SIG-M5 treated with dmso at 0.1 percent for 504 hours (cell line): ENCODE results near the gene POLK.
"Not testable (repeated sequence)": the region's sequence is repeated elsewhere in the genome, so short reads cannot be mapped to it uniquely, and the experiment has no call there.

ENCODE experiments used
- DNase-seq: peaks from one replicate; lab custom pipeline; 2025; ENCODE audit not compliant: unreplicated experiment; lab: John Stamatoyannopoulos, UW

Gene POLK

DNA sequence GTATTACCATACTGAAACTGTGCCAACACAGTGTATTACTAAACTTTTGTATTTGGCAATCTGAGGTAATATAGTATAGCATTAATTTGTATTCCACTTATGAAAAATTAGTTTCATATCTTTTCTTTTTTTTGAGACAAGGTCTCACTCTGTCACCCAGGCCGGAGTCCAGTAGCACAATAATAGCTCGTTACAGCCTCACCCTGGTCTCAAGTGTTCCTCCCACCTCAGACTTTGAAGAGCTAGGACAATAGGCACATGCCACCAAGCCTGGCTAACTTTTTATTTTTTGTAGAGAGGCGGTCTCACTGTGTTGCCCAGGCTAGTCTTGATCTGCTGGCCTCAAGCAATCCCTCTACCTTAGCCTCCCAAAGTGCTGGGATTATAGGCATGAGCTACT is 36.1 kb downstream of the POLK start:
- DNase-seq = no peak

DNA sequence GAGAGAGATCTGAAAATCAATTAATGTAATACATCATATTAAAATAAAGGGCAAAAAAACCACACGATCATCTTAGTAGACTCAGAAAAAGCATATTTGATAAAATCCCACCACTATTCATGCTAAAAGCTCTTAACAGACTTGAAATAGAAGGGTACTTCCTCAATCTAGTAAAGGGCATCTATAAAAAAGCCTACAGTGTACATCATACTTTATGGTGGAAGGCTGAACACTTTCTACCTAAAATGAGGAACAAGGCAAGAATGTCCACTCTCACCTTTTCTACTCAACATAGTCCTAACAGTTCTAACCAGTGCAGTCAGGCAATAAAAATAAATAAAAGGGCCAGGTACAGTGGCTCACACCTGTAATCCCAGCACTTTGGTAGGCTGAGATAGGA is 38.9 kb downstream of the POLK start:
- DNase-seq = no peak

DNA sequence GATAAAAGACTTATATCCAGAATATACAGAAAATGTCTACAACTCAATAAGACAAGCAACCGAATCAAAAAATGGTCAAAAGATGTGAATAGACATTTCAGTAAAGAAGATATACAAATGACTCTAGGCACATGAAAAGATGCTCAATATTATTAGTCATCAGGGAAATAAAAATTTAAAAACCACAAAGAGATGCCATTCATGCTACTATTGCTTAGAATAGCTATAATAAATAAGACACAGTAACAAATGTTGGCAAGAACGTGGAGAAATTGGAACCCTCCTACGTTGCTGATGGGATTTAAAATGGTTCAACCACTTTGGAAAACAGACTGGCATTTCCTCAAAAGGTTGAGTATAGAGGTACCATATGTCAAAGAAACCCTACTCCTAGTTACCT is 39.8 kb downstream of the POLK start:
- no peak for DNase-seq

DNA sequence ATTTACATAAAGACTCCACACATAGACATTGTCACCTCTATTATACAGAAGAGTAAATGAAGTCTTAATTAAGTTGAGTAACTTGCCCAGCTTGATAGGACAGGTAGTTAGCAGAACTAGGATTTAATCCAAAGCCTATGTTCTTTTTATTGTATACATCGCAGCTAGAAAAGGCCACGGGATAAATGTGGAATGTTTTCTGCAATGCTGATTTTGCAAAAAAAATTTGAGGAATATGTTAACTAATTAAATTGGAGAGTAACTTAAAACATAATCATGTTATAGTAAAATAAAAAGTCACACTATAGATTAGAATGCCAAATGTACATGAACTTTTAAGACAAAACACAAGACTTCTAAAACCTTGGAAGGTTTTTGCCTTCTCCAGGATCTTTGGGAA is 41.1 kb downstream of the POLK start:
- DNase-seq = no peak

DNA sequence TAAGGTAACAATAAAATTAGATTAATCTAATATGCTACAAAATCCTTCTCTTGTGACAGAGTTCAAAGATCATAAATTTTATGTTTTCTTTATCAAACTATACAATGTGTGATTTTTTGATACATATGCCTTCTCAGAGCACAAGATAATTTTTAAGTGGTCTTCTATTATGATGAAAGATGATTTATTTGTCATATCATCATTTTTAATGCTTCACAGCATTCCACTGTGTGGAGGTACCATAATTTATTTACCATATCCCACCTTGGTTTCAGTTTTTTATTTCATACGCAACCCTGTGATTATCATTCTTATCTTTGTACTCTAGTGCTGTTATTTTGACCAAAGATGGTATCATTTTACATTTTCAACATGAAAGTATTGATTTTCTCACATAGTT is 41.7 kb downstream of the POLK start:
- no peak for DNase-seq

DNA sequence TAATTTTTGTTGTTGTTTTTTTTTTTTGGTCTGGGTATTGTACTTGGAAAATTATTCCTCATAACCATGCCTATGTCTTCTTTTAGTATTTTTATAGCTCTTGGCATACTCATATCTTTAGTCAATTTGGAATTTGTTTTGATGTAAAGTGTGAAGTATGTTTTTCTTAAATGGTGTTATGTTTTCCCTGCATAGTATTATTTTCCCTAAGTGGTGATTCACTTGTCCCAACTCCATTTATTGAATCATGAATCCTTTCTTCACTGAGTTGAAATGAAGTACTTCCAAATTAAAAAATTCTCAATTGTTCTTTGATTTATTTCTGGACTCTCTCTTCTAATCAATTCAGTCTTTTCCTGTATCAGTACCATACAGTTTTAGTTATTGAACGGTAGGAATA is 46.5 kb downstream of the POLK start:
- DNase-seq = no peak

DNA sequence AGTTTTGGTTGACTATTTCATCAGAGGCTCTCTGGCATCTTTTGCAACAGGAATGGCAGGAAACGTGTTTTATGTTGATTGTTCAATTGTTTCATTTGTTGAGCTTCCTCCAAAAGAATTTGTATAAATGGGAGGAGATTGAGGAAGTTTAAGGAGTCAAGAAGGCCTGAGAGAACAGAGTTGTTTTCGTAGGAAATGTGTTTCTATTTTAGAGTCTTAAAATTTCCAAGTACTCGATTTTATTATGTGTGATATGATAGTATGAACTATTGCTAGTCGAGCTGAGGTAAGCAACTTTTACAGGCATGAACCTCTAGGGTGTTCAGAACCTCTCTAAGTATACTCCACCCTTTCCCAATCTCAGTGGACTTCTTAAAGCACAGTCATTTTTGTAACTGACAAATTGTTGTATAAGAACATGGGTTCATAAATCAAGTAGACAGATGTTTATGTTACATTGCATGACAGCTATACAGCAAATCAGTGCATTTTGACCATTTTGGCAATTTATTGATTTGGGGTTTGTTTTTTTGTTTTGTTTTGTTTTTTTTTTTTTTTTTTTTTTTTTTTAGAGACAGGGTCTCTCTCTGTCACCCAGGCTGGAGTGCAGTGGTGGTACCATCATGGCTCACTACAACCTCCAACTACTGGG is 47.4 kb downstream of the POLK start:
- peak; percentile 63 for DNase-seq

DNA sequence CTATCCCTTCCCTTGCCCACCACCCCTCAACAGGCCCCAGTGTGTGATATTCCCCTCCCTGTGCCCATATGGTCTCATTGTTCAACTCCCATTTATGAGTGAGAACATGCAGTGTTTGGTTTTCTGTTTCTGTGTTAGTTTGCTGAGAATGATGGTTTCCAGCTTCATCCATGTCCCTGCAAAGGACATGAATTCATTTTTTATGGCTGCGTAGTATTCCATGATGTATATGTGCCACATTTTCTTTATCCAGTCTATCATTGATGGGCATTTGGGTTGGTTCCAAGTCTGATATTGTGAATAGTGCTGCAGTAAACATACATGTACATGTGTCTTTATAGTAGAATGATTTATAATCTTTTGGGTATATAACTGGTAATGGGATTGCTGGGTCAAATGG is 49.0 kb downstream of the POLK start:
- not testable (repeated sequence) for DNase-seq

DNA sequence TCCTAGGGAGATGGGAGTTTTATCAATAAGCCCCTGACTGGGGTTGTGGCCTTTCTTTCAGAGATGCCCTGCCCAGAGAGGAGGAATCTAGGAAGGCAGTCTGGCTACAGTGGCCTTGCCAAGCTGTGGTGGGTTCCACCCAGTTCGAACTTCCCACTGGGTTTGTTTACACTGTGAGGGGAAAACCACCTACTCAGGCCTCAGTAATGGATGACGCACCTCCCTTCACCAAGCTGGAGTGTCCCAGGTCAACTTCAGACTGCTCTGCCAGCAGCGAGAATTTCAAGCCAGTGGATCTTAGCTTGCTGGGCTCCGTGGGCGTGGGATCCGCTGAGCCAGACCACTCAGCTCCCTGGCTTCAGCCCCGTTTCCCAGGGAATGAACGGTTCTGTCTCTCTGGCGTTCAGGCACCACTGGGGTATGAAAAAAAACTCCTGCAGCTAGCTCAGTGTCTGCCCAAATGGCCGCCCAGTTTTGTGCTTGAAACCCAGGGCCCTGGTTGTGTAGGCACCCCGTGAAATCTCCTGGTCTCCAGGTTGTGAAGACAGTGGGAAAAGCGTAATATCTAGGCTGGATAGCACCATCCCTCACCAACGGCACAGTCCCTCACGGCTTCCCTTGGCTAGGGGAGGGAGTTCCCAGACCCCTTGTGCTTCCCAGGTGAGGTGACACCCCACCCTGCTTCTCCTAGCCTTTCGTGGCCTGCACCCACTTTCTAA is 54.5 kb downstream of the POLK start:
- not testable (repeated sequence) for DNase-seq

DNA sequence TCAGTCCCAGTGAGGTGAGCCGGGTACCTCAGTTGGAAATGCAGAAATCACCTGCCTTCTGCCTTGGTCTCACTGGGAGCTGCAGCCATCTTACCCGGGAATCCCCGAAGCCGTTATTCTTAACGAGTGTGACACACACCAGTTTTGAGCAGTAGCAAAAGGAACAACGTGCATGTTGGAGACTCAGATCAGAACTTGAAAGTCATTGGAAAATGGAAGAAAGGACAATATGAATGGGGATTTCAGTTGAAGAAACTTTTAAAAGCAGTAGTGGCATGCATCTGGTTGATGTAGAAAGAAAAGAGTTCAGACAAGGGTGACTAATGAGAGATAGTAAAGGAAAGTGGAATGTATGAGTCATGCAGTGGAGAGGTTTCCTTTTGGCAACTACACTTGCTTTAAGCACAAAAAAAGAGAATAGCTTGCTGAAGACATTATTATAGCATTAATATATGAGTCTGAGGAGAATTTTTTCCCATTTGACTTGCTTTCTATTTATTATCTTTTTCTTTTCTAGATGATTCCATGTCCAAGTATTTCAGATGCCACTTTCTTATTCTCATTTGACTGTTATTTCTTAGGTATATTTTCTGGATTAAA is 55.1 kb downstream of the POLK start:
- DNase-seq = peak; percentile 94

DNA sequence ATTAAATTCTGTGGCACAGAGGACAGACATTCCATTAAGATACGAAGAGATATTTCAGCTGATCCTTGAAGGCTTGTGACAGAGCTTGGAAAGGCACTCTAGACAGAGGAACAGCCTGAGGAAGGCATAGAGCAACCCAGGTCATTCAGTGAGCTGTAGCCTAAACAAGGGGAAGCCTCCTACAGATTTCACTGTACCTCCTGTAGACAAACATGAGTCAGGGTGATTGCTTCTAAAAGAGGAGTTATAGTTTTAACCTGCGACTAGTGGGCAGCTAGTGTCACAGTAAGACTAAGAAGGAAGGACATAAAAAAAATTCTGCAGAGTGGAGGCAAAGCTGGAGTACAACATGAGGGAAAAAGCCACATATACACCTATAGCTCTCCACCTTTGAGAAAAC is 56.0 kb downstream of the POLK start:
- DNase-seq = peak; percentile 31

DNA sequence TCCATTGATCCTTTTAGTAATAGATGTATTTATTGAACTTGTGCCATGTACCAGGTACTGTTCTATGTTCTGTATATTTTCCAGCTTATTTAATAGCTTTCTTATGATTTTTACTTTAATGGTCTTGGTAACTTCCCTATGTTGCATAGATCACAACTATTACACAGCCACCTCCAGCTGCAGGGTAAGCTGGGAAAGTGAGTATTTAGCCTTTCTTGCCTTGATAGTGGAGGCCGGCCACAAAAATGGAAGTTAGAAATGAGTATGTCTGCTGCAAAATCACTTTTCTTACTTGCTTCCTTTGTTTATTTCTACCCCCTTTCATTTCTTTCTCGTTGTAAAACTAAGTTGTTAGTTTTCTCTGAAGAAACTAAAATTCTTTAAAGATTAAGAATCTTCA is 56.5 kb downstream of the POLK start:
- no peak for DNase-seq

DNA sequence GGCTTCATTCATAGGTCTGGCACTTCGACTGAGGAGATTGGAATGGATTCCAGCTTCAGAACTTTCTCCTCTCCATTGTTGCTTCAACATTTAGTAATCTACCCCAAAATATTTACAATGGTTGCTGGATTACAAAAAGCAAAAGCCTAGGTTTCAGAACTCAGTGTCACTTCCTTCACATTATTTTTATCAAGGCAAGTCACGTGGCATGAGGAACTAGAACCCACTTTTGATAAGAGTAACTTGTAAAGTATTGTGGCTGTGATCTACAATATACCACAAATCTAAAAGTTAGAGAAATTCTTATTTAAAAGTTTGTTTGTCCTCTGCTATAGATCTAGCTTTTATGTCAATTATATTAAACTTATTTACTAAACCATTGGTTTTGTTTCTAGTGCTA is 59.9 kb downstream of the POLK start:
- DNase-seq = peak; percentile 30

DNA sequence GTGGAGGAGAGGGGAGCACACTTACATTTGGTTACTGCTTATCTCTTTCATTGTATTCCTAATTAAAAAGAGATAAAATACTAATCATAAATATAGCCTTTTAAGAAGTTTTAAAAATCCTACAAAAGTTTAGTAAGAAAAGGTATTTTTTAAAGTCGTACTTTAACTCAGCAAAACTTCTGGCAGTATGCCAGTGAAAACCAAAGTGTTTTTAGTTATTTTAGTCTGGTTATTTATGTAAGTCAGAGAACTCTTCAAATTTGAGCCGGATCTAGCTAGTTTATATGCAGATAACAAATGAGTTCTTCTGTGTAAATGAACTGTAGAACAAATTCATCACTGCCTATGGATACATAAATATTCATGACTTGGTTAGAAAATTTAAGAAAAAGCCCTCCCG is 63.1 kb downstream of the POLK start:
- no peak for DNase-seq

DNA sequence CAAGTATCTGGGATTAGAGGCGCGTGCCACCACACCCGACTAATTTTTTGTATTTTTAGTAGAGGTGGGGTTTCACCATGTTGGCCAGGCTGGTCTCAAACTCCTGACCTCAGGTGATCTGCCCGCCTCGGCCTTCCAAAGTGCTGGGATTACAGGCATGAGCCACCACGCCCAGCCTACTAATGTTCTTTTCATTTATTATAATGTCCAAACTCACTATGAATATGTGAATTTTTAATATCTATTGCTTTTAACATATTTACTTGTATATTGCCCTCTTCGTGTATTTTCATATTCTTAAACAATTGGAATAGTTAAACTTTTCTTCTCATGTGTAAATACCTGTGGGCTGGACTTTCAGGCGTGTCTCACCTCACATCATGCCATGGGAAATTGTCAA is 66.6 kb downstream of the POLK start:
- DNase-seq = not testable (repeated sequence)

DNA sequence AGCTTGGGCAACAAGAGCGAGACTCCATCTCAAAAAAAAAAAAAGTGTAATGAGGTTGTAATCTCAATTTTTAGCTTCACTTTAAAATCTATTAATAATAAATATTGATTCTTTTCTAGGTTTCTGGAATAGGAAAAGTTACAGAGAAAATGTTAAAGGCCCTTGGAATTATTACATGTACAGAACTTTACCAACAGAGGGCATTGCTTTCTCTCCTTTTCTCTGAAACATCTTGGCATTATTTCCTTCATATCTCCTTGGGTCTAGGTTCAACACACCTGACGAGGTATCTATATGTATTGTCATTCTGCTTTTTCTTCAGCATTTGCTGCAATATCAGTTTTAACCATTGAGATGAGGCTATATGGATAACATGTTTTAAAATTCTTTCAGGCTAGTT is 73.0 kb downstream of the POLK start:
- DNase-seq = no peak

DNA sequence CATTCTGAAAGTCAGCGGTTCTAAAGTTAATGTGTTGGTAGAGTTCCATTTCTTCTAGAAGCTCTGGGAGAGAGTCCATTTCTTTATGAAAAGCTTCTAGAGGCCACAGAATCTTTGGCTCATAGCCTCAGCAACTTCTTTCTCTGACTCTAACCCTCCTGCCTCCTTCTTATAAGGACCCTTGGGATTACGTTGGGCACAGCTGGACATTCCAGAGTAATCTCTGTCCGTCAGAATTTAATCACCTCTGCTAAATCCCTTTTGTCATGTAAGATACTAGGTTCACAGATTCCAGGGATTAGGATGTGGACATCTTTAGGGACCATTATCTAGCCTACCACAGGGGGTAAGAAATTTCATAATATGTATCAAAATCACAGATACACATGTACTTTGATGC is 77.0 kb downstream of the POLK start:
- no peak for DNase-seq

DNA sequence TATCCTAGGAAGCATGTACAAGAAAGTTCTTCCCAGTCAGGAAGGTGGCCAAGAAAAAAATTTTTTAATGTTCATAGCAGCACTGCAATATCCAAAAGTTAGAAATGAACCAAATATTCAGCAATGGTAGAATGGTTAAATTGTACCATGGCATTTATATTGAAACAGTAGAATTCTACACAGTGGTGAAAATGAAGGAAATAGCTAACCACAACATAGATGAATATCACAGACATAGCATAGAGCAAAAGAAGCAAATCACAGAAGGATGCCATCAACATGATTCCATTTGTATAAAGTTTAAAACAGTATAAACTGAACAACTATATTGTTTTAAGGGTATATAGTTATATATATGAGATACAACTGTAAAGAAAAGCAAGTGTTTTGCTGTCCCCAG is 88.8 kb downstream of the POLK start:
- DNase-seq = no peak

DNA sequence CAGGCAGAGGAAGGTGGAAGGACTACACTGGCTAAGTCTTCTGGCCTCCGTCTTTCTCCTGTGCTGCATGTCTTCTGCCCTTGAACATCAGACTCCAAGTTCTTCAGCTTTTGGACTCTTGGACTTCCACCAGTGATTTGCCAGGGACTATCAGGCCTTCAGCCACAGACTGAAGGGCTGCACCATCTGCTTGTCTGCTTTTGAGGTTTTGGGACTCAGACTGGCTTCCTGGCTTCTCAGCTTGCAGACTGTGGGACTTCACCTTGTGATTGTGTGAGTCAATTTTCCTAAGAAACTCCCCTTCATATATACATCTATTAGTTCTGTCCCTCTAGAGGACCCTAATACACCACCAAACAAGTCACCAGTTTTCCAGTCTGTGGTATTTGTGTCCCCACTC is 89.9 kb downstream of the POLK start:
- DNase-seq = no peak

DNA sequence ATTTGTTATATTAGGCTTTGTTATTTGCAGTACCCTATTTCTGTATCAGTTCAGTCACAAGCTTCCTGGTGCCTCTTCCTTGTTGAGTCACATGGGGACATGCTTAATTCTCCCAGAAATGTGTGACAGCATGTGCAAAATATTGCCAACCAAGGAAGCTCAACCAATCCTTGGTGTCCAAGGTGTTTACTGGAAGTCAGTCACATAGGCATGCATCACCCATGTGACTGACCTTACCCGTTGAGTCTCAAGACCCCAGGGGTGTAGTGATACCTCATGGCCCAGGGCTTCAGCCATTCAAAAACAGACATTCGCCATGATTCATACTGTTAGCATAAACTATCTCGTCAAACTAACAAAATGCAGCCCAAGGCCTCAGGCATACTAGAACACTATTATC is 90.3 kb downstream of the POLK start:
- DNase-seq = no peak

DNA sequence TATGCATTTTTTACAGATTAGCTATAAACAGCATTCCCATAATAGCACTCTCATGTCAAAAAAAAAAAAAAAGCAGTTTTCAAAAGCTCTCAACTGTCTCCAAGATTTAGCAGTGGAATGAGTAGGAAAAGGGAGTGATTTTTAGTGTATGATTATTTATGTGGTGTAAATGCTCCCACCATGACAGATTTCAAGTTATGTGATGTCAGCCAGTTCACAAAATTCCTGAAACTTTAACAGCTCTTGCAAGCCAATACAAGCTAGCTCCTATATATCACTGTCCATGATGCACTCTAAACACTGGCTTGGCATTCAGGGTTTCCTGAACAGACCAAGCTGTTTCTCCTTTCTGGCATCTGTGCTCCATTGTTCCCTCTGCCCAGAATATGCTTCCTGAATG is 91.7 kb downstream of the POLK start:
- no peak for DNase-seq

DNA sequence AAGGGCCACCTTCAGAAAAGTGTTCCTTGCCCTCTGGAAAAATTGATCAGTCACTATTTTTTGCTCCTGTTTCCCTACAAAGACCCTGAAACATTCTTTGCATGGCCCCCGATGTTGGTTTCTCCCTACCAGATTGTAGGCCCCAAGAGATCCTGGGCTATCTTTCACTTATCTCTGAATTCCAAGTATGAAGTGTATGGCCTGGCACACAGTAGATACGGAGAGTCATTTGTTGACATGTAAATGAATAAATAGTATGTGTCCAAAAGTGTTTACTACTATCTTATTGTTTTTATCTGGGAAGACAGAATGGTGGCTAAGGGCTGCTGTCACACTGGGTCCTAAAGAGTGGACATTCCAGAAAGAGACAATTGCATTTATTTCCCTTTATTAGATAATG is 92.1 kb downstream of the POLK start:
- no peak for DNase-seq

DNA sequence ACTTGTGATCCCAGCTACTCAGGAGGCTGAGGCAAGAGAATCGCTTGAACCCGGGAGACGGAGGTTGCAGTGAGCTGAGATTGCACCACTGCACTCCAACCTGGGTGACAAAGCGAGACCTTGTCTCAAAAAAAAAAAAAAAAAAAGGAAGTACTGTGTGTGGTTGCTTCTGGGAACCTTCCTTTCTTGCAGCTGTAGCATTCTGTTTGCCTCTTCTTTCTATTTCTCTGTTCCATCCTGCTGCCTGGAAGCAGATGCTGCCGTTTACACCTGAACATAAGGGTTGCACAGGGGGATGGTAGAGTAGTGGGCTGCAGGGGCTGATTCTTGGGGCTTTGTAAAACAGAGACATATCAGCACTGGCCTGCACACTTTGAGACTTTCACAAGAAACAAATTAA is 95.7 kb downstream of the POLK start:
- peak; percentile 41 for DNase-seq
